ENCODE measurements around the gene CCDC154.

GRCh38 chr16:1398351-1398750, 46.0 kb downstream of the CCDC154 start:
- no peak for TF ChIP-seq CTCF (IDR thresholded peaks at IDR 0.05)
- TF ChIP-seq EZH2 (IDR thresholded peaks at IDR 0.05), result no peak
